Sigmoid colon (tissue), 4 donors: ENCODE data around the gene NDEL1.
"Not testable (repeated sequence)": the region's sequence is repeated elsewhere in the genome, so short reads cannot be mapped to it uniquely, and the experiment has no call there.

ENCODE experiments used
- CTCF ChIP-seq, 4 experiments: fragments of 450-650 bp in 3 of 4; fragments of 200-600 bp in 1 of 4; IDR thresholded peaks; one replicate each; pipeline ENCODE4 v1.5.1; 2016 to 2019; ENCODE audit warnings: antibody characterized with exemption in 4 of 4, mild to moderate bottlenecking in 3 of 4, moderate library complexity in 2 of 4
- EP300 ChIP-seq, 4 donors: sonication (generic); formaldehyde crosslinking; IDR thresholded peaks; one replicate each; pipeline ENCODE4 v1.6.1; 2017; ENCODE audit warnings: antibody characterized with exemption in 4 of 4
- POLR2A ChIP-seq, 2 donors: fragments of 450-650 bp; IDR thresholded peaks; one replicate each; pipeline ENCODE4 v1.6.1; 2016; ENCODE audit warnings: antibody characterized with exemption in 2 of 2, mild to moderate bottlenecking in 2 of 2, moderate library complexity in 2 of 2
- POLR2AphosphoS5 ChIP-seq, 4 donors: sonication (generic); formaldehyde crosslinking; IDR thresholded peaks; one replicate each; pipeline ENCODE4 v1.6.1; 2017; ENCODE audit warnings: antibody characterized with exemption in 4 of 4

GRCh38 chr17:8394497-8394896 lies 41.2 kb upstream of the NDEL1 start:
- TF ChIP-seq POLR2A, CTCF, POLR2AphosphoS5, EP300 (IDR thresholded peaks at IDR 0.05): not testable (repeated sequence)
